AG08395 (cell line): ENCODE data around the gene CIB2.
A peak's percentile ranks its signal among the peaks of the same experiment; 100 is the strongest.

Source experiments
- DNase-seq: peaks from one replicate; pipeline ENCODE4 v3.0.0; 2012; ENCODE audit warnings: mixed read lengths, low spot score

CIB2 gene

DNA sequence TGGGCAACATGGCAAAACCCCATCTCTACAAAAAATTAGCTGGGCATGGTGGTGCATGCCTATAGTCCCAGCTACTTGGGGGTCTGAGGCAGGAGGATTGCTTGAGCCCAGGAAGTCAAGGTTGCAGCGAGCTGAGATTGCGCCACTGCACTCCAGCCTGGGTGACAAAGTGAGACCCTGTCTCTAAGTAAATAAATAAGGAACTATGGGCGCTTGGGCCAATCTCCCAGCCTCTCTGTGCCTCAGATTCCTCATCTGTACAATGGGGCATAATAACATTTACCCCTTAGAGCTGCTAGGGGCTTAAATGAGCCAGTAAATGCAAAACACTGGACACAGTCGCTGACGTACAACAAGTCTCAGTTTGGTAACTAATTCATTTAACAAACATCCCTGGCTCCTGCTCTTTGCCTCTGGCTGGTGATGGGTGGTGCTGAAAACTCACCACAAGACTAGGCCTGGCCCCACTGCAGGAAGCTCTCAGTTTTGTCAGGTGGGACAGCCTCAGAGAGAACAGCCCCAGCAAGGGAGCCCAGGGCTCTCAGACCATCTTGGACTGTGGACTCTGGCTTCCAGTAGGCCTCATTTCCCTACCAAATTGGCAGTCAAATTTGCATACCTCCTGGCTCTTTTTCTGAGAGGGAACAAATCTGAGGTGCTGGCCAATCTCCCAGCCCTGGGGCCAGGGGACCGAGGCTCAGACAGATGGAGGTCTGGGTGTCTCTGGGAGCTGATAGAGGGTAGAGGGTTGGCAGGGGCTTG, 47.4 kb downstream of the CIB2 start:
- DNase-seq = no peak

DNA sequence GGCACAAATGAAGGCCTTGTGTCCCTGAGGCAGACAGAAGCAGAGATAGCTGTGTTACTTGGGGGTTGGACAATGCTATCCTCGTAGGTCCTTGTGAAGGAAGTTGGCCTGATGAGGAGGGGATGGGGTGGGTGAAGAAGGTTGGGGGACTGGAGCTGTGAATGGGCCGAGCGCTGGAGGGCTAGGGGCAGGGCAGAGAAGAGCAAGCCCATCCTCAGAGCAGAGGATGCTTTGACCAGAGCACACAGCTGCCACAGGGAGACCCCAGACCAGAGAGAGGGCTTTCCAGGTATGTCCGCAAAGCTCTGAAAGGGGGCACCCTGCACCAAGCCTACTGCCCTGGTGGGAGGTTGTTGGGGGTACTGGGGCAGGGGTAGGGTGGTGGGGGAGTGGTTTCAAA, 48.1 kb downstream of the CIB2 start:
- DNase-seq = no peak

DNA sequence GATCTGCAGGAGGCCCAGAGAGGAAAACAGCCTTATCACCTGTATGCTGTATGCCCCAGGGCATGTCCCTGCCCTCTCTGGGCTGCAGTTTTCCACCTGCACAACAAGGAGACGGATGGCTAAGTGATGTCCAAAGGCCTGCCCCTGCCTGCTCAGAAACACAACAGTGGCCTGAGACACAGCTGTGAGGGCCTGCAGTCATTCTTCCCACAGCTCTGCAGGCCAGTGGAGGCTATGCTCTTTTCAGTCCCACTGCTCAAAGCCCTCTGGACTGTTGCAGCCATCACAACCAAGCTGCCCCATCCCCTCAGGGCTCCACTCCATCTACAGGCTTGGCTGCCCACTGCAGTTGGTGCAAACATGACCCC, 48.5 kb downstream of the CIB2 start:
- DNase-seq = no peak

DNA sequence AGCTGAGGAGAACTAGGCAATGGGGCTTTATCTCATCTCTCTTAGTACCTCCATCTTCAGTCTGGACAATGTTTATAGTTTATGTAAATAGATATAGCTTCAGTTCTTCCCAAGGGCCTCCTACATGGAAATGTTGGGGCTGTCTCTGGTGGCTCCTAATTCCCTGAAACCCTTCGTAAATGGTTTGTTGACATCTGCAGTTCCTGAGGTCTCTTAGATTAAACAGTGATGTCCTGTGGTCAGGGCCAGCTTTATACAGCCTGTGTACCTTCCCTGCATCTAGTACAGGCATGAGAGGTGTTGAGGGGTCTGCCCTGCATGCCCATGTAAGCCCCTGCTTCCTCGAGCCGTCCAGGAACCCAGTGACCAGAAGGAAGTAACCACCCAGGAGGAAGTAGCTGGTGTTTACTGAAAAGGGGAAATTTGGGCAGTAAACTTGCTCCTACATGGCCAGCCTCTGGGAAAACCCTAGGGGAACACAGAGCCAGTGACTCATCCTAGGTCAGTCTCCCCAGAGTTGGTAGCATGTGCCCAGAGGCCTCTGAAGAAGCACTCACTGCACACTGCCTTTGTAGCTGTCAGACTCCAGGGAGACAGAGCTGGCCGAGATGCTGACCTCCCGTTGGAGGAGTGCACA, 49.0 kb downstream of the CIB2 start:
- DNase-seq = no peak

DNA sequence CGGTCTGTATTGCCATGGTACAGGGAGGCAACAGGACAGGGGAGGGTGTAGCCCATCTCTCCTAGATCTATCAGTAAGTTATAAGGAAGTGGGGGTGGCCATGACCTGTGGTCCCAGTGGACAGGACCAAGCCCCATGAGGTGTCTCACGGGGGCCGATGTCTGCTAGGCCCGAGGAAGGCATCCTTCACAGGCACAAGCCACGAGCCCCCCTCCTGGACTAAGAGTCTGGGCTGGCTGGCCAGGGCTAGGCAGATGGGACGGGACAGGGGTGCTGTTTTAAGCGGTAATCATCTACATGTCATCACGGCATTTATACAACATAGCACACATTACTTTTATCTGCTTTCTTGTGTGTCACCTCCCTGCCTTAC, 51.2 kb downstream of the CIB2 start:
- no peak for DNase-seq

DNA sequence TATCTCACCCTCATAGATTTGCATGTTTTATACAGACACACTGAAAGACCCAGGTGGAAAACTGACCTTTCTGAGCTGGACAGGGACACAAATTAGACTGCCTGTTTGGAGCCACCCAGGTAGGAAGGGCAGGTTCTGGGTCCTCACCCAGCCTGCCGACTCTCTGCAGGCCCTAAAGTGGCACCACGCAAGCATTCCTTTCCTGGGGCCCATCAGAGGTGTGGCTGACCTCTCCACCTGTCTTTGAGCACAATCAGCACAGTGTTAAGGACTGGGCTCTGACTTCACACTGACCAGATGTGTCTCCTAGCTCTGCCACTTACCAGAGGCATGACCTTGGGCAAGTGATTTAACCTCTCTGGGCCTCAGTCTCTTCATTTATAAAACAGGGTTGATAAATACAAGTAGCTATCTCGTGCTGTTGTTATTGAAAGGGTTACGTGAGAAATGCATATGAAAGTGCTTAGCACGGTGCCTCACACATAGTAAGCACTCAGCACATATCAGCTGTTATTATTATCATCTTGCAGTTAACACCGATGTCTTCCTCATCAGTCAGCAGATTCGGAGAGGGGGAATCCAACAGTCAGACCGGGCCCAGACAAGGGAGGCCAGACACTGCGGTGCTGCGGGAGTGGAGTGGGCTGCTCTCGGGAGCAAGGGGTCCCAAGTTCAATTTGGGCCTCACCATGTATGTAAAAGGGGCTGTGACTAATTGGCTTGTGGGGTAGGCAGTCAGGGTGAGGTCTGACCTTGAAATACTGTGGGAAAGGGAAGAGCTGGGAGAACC, 51.8 kb downstream of the CIB2 start:
- no peak for DNase-seq

DNA sequence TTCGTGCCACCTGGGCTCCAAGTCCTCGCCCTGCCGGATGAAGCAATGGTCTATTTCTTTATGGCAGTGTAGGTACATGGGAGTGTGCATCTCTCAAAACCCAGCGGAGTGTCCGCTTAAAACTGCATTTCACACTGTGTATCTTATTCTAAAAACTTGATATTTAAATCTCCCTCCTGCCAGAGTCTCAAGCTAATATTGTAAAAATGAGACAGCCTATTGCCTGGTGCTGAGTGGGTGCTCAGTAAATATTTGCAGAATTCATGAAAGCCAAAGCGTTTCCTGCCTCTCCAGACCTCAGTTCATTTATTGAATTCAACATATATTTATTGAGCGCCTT, 53.4 kb downstream of the CIB2 start:
- no peak for DNase-seq

DNA sequence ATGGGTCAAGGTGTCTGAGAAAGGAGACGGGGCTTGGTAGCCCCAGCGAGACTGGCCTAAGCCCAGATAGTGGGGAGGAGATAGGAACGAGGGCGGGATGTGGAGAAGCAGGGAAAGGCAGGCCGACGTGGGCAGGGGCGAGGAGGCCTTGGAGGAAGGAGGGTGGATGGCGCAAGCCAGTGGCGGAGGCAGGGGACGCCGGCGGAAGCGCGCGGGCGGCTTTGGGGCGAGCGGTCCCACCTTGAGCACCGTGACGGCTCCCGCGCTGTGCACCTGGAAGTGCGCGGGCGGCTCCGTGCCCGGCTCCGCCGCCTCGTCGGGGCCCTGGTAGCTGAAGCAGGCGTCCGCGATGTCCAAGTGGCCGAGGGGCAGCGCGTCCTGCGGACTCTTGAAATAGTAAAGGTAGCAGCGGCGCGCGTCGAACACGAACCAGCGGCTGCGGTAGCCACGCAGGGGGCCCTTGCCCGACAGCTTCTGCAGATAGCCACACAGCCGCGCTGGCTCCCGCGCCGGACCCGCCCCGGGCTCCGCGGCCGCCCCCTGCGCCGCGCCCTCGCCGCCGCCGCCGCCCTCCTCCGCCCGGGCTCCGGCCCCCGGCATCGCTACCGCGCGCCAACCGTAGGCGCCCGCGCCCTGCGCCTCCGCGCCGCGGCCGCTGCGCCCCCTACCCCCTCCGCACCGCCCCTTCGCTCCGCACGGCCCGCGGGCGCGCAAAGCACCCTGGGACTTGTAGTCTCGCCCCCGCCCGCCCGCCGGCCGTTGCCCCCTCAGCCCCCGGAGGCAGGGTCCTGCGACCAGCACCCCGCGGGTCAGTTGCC, 54.0 kb downstream of the CIB2 start, which contains the start of gene TBC1D2B:
TBC1D2B (minus strand) TSS at position 659 of the 818 bp plus-strand sequence; CDS start at position 600, 59 bp downstream.
- peak; percentile 52 for DNase-seq

DNA sequence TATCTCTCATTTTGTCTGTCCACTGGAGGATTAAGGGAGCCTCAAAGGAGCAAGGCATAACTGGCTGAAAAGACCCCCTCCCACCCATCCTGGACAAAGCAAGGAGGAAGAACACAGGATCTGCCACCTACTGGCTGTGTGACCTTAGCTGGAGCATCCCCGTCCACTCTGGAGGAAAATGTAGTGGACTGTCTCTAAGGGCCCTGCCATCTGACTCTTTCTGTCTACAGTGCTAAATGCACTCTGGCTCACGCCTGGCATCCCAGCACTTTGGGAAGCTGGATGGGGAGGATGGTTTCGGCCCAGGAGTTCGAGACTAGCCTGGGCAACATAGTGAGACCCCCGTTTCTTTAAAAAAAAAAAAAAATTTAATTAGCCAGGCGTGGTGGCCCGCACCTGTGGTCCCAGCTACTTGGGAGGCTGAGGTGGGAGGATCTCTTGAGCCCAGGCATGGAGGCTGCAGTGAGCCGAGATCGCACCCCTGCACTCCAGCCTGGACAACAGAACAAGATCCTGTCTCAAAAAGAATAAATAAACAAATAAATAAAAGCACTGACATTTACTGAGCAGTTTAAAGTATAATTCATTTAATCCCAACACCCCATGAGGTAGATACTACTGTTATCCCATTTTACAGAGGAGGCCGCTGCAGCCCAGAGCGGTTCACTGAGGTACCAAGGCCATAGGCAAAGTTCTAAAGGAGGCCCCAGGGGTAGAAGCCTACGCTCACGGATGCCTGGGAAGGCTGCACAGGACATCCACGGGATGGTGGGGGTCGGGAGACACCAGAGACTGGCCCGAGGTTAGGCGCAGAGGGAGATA, 54.8 kb downstream of the CIB2 start:
- DNase-seq = no peak

DNA sequence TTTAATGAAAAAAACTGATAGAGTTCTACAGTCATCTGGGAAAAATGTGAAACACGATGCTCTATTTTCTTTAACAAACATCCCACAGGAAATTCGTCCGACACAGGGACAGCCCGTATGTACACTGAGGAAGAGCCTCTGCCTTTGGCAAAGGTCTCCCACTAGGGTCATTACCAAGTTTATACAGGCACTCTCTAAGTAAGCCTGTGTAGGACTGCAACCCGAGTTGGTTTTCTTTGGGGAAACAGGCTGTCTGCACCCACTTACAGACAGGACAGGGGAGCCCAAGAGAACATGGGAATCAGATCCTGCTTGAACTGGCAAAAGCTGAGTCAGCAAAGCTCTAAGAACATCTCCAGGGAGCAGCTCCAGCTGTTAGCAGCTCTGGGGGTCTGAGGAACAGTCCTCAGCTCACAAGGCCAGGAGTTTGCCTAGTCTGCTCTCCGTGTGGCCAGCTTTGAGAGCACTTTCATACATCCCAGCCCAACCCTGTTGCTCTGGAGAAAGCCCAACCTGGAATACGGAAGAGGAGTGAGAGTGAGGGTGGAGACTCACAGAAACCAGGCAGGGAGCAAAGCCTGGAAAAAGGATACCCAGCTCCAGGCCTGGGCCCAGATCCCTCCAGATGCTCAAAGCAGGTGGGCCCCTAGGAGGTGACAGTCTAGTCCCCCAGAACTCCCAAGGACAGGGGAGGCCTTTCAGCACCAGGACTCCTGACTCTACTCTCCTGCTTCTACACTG, 55.6 kb downstream of the CIB2 start:
- peak; percentile 64 for DNase-seq

DNA sequence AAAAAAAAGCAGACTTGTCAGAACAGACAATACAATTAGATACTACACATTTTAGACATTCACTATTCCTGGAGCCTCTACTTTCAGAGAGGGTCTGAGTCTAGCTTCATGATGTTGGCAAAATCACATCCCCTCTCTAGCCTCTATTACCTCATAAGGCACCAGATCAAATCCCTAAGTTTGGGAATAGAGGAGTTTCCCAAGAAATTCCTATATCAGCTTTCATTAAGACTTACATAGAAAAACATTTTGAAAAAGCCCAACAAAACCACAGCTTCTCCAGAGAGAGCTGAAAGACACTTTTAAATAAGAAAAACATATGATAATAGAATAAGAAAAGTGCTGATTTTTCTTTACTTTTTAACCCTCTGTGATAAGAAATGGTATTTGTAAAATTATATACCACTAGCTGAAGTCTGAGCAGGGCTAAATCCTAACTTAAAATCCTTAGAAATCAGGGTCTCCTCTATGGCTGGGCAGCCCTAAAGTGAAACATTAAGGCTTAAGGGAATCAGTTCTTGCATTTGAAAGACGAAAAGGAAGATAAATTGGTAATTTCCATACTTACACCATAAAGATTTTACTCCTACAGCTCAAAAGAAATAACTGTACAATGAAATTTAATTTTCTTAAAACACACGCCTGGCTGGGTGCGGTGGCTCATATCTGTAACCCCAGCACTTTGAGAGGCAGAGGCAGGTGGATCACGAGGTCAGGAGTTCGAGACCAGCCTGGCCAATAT, 58.0 kb downstream of the CIB2 start:
- DNase-seq = no peak

DNA sequence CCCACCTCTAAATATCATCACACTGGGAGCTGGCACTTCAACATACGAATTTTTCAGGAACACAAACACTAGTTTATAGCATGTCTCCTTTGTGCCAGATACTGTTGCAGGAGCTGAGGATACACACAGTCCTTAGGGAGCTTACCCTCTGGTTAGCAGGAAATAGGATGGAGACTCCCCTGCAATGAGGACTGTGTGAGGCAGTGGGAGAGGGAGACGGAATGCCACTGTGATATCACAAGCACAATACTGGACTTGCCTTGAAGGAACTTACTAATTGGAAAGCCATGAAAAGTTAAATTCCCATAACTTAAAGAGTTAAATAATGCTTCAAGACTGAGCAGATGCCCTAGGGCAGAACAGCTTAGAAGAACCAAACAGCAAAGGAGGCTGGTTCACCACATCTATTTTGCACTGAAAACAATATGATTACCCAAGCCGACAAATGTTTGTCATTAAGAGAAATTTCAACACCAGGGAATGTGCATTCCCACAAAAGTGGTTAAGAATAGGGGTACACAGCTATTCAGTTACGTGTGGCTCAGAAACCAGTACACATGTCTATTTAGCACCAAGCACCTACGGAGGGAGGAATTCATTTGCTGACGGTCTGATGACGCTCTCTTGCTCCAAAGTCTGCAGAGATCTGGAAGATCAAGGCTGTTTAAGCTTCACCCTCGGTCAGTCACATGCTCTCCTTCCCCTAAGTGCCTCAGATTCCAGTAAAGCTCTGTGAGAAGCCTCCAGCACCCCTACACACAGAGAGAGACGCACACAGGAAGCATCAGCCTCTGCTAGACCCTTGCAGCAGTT, 59.0 kb downstream of the CIB2 start:
- peak; percentile 59 for DNase-seq

DNA sequence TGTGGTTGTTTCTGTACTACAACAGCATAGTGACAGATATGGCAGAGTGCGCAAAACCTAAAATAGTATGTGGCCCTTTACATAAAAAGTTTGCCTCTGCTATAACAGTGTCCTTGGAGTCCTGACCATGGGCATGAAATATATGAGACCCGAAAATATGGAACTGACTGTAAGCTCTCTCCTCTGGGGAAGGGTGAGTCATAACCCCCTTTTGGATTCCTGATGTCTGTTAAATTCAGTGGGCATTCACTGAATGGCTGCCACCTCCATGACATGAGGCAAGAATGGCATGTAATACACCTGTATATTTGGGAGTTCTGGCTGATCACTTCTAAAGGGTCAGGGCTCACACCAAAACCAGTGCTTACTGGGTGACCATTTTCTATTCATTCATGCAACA, 59.9 kb downstream of the CIB2 start:
- DNase-seq = no peak

DNA sequence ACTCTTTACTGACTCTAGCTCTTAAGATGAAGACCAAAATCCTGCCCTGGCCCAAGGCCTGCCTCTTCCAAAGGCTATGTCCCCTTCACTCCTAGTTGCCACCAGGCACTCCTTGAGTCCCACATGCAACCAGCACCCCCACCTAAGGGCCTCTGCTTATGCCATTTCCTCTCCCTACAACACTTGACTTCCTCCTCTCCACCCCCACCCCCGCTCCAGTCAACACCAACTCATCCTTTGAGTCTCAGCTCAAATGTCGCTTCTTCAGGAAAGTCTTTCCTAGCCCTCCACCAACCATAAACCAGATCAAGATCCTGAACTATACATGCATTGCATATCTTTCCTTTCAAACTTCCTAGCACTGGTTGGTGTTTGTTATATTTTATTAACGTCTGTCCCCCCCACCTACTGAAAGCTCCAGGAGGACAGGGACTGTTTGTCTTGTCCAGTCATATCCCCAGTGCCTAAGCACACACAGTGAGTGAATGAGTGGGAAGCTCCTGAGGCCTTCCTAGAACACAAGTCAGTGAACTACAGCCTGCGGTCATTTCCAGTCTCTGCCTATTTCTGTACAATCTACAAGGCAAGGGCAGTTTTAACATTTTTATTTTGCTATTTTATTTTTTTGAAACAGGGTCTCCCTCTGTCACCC, 61.1 kb downstream of the CIB2 start:
- no peak for DNase-seq

DNA sequence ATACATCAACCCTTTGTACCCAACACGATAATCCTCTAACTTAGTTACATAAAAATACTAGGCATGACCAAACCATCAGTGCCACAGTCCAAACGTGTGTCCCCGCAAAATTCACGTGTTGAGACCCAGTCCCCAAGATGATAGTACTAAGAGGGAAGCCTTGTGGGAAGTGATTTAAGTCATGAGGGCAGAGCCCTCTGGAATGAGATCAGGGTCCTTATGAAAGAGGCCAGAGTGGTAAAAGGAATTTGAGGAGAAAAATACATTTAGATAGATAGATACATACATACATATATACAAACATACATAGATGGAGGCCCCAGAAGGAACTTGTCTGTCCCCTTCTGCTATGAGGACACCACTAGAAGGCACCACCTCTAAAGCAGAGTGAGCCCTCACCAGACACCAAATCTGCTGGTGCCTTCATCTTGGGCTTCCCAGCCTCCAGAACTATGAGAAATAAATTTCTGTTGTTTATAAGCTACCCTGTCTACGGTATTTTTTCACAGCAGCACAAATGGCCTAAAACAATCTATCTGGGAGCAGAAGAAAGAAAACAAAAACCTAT, 61.7 kb downstream of the CIB2 start:
- no peak for DNase-seq

DNA sequence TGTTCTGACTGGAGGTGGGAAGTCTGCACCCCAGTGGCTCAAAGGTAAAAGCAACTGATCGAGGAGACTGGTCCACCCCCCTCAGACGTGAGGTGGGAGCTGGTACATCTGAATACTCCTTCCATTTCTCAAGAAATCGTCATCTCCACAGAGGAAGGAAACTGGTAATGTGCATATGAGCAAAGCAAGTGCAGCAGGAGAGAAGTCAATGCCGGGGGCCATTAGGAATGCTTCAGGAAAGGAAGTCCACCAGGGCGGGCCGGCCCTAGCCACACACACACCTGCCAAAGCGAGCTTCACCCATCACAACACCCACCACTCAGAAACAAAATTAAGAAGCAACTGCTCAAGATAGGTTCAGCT, 62.2 kb downstream of the CIB2 start:
- DNase-seq = no peak

DNA sequence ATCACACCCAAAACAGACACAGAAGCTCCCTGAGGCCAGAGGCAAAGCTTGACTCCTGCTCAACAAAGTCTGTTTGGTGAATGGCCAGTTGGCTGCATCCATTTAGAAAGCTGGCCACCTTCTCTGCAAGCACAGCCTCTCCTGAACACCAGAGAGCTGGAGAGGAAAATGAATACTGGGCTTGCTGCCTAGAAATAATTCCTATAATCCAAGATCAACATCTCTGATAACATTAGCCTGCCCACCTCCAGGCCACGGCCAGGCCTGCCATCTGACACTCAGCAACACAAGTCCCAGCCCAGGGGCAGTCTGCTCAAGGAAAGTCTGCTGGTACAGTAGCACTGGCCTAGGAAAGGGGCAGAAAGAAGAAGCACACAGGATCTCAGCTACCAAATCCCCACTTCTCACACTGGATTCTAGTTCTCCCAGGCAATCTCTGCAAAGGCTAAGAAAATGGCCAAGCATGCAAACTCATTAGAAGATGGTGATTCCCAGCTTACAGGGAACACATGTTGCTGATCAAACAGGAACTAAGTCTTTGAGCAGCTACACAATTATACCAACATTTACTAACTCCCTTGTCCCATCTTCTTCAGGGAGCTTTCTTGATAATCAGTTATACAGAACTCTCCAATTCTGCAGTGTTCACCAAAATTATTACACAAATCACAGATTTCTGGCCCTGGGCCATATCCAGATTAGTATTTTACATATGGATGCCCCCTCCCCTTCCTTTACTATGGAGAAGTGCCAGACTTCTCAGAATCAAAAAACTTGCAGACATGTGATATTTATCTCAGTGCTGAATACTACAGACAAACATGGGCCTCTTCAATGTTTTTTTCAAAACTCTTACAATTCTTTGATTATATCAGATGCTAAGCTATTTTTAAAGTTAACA, 63.7 kb downstream of the CIB2 start:
- no peak for DNase-seq
